NCI-H1694 (cell line): Measurements from ENCODE around the gene LPCAT1.

Source experiments
- DNase-seq: peaks from one replicate; lab custom pipeline; 2025; lab: John Stamatoyannopoulos, UW

The LPCAT1 gene

GRCh38 chr5:1497795-1498622 lies 25.8 kb downstream of the LPCAT1 start:
- no peak for DNase-seq

DNA sequence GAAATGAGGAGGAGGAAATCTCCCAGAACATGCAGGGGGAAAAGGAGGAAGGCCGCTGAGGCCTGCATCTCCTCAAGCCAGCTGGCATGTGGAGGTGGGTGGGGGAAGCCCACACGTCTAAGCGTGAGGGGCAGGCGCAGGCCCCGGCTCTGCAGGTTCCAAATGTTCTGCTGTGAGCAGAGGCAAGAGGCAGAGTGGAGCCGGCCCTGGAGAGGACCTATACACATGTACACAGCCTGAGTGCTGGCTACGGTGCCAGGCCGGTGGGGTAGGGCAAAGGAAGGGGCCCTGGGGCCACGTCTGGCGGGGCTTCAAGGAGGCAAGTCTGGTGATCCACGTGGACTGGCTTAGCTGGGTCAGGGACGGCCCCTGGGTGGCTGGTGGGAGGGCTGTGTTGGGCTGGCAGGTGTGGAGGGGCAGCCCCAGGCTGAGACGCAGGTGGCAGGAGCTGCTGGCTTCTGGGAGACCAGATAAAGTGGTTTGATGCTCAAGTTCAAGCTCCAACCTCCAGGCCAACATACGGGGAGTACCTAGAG lies 26.4 kb downstream of the LPCAT1 start:
- DNase-seq: no peak

DNA sequence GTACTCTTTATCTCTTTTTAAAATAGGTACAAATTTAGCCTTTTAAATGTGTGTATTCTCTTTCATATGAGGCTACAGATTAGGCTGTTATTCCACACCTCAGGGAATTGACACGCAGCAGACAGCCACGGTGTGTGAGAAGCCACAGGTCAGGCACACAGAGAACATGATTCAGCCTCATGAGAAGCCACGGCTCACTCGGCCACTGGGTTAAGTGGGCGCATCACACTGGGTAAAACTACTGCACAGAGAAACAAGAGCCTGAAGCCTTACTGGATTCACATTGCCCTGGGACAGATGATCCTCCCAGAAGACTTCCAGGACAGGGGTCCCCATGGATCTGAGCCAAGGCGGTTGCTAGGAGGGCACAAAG lies 28.2 kb downstream of the LPCAT1 start:
- no peak for DNase-seq

- no peak for DNase-seq
These were observed 28.8 kb downstream of the LPCAT1 start for GRCh38 chr5:1494780-1495524.

- DNase-seq: no peak
These were observed 29.8 kb downstream of the LPCAT1 start for GRCh38 chr5:1493941-1494340.

GRCh38 chr5:1493413-1493812 lies 30.3 kb downstream of the LPCAT1 start:
- DNase-seq: no peak

- DNase-seq: no peak
These were observed 31.0 kb downstream of the LPCAT1 start for GRCh38 chr5:1492757-1493156.

GRCh38 chr5:1490376-1490775 lies 33.4 kb downstream of the LPCAT1 start:
- no peak for DNase-seq

DNA sequence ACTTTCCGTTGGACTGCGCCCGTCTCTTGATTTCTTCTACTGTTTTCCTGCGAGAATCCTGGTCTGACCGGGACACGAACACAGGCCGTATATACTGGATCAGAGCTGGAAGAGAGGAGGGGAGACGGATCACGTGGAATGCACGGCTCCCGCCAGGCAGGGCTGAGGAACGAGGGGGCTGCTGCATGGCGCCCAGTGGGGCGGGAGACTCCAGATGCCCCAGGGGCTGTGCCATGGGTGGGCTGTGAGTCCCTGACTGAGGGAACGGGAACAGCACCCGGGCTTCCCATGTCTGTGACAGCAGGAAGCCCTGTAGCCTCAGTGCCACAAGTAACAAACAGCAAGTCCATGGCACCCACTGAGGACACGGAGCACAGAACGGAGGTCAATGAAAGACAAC lies 34.0 kb downstream of the LPCAT1 start:
- no peak for DNase-seq

DNA sequence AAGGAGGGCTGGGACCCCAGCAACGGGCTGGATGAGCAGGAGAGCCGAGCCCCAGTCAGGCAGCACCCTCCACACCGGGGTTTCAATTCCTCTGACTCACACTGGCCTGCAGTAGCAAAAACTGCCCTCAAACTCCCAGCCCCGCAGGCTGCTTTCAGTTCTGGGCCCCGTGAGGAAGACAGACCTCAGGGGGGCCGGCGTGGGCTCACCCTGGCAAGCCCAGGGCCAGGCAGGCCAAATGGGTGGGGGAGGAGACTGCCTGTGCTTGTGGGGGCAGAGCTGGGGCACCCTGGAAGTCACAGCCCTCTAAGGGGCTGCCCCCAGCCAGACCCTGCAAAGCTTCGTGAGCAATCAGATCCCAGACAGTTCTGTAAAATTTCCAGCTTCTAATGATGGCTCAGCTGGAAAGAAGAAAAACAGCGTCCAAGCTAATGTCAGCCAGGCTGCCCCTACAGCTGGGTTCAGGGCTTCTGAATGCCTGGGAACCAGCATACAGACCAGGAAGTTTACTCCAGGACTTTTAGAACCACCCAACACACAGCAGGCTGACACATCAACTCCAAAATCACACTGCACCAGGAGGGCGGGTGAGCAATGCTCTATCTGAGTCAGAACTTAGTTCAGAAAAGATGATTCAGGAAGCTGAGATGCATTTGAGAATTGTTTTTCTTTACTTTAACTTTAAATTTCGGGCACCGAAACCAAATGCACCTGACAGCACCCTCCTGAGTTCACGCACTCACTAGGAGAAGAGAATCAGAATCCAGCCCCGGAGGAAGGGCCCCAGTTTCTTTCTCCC lies 34.7 kb downstream of the LPCAT1 start:
- DNase-seq: no peak

GRCh38 chr5:1487079-1487764 lies 36.5 kb downstream of the LPCAT1 start:
- DNase-seq: no peak

DNA sequence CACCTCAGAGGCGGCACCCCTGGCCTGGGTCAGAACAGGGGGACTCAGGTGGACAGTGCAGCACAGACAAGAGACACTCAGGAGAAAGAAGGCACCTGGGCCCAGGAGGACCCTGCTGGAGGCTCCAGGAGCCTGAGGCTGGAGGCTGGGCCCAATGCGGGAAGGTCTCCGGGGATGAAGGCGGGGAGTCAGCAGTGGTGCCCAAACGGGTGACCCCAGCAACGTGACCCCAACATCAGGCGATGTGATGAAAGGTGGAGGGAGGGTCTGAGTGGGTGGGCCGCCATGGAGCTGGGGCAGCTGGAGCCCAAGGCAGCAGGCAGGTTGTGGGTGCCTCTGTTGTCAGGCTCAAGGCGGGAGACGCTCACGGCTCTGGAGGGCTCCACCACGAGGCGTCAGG lies 37.5 kb downstream of the LPCAT1 start:
- no peak for DNase-seq

DNA sequence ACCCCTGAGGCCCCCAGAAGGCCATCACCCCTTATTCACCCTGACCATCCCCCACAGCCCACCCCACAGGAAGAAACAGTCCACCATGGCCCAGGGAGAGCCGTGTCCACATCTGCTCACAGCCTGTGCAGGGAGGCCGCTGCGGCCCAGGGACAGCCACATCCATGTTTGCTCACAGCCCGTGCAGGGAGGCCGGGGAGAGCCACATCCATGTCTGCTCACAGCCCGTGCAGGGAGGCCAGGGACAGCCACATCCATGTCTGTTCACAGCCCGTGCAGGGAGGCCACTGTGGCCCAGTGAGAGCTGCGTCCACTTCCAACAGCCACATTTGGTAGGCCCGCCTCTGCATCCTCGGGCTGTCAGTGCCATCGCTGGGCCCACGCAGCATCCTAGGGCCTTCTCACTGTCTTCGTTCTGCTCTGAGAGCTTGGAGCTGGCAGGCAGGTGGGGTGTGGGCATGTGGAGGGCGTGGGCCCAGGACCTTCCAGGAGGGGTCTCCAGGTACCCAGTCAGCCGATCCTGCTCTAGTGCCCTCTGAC lies 38.1 kb downstream of the LPCAT1 start:
- DNase-seq: no peak

- no peak for DNase-seq
These were observed 38.8 kb downstream of the LPCAT1 start for GRCh38 chr5:1484730-1485578.

- DNase-seq: no peak
These were observed 39.7 kb downstream of the LPCAT1 start for GRCh38 chr5:1483856-1484729.

DNA sequence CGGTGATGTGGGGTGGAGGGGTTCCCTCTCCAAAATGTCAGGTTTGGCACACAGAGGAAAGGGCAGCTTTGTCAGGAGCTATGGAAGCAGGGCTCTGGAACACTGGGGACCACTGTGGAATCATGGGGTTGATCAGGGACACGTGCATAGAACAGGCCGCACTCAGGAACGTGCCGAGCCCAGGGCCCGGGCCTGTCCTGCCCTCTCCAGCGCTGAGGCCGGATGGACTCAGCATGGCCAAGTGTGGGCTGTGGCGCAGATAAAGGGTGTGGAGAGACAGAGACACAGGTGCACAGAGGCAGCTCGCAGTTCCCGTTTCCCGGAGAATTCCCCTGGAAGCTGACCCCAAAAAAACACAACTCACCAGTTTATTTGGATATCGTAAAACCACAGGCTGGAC lies 40.7 kb downstream of the LPCAT1 start:
- no peak for DNase-seq

DNA sequence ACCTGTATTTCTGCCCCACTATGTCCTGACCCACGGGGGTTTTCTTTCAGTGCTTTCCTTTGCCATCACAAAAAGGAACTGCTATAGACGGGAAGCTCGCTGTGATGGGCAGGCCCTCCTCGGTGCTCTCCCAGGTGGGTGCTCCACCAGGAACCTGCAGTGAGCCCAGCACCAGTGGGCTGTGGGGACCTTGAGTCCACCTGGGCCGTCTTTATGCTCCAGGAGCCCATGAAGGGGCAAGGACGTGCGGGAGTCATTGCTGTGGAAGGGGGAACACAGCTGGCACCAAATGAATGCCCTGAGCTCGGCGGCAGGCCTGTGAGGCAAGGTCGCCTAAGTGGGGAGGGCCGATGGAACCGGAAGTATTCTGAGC lies 41.8 kb downstream of the LPCAT1 start:
- DNase-seq: no peak

DNA sequence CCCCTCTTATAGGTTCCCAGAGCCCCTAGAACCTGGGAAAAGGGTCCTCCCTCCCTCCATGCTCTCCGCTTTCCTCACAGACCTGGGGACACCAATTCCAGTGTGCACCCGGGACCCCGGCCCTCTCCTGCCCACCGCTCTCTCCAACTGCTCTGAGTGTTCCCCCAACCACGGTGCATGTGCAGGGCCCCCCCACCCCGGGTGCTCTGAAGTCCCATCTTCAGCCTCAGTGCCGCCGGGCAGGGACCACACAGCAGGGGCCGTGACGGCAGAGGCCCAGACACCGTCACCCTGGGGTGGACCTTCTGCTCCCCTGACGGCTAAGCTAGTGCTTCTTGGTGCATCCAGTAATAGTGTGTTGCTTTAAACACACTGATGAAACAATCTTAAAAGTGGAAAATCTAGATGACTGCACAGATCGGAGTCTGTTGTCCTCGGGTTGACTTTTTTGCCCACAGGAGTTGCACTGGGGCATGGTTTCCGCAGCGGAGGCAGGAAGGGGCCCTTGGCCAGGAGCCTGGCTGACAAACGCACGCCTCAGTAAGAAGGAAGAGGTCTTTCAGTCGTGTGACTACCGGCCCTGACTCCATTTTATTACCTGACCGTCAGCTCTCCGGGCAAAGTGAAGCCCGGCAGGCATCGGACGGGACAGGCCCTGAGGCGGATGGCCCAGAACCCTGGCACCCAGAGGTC lies 42.3 kb downstream of the LPCAT1 start:
- DNase-seq: no peak

DNA sequence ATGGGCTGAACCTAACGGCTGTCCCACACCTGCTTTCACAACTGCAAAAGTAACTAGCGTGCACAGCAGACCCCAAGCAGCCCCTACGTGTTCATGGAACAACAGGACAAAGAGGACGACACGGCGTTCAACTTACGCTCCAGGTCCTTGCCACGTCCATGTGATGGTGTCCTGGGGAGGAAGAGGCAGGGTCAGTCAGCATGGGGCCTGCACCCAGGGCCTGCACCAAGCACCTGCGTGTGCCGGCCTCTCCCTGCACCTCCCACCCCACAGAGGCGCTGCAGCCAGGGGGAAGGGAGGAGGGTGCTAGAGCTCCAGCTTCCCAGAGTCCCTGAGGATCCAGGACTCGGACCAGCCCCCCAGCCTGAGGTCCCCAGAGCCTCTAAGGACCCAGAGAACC lies 43.0 kb downstream of the LPCAT1 start:
- no peak for DNase-seq
